OCI-LY1 (cell line): ENCODE results near the gene SGO2.

Experiments
- EZH2 ChIP-seq: fragments of 200-600 bp; sonication (generic), shearing (Covaris generic); IDR thresholded peaks from 2 replicates; pipeline ENCODE4 v1.8.0; 2017; ENCODE audit warnings: borderline replicate concordance, mixed run types, mild to moderate bottlenecking, antibody characterized with exemption, low read length, moderate library complexity, mixed read lengths
- TF ChIP-seq, protein P1 (sequence below): fragments of 200-600 bp; sonication (generic), shearing (Covaris generic); IDR thresholded peaks from 2 replicates; pipeline ENCODE4 v1.5.1; 2017; ENCODE audit warnings: mild to moderate bottlenecking, antibody characterized with exemption, low read length, moderate library complexity, mixed read lengths

DNA sequence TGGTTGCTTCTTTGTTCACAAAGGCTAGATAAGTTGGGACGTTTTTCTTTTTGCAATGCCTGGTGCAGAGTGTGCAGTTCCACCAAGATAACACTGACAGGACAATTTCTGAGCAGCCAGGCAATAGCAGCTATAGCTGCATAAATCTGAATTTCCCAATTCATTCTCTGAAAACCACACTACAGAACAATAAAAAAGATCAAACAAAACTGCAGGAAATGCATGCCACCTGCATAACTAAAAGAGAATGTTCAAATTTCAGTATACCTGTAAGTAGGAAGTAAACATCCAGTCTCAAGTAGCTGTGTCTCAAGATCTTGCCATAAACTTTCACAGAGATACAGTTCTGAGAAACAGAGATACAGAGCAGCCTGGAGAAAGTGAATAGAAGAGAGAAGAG lies 10.9 kb upstream of the SGO2 start:
- TF ChIP-seq, protein P1, sequence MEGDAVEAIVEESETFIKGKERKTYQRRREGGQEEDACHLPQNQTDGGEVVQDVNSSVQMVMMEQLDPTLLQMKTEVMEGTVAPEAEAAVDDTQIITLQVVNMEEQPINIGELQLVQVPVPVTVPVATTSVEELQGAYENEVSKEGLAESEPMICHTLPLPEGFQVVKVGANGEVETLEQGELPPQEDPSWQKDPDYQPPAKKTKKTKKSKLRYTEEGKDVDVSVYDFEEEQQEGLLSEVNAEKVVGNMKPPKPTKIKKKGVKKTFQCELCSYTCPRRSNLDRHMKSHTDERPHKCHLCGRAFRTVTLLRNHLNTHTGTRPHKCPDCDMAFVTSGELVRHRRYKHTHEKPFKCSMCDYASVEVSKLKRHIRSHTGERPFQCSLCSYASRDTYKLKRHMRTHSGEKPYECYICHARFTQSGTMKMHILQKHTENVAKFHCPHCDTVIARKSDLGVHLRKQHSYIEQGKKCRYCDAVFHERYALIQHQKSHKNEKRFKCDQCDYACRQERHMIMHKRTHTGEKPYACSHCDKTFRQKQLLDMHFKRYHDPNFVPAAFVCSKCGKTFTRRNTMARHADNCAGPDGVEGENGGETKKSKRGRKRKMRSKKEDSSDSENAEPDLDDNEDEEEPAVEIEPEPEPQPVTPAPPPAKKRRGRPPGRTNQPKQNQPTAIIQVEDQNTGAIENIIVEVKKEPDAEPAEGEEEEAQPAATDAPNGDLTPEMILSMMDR = no peak
- TF ChIP-seq EZH2 = no peak
